ENCODE results near the gene PGAP2.
"Not testable (repeated sequence)": the region's sequence is repeated elsewhere in the genome, so short reads cannot be mapped to it uniquely, and the experiment has no call there.

The PGAP2 gene

DNA sequence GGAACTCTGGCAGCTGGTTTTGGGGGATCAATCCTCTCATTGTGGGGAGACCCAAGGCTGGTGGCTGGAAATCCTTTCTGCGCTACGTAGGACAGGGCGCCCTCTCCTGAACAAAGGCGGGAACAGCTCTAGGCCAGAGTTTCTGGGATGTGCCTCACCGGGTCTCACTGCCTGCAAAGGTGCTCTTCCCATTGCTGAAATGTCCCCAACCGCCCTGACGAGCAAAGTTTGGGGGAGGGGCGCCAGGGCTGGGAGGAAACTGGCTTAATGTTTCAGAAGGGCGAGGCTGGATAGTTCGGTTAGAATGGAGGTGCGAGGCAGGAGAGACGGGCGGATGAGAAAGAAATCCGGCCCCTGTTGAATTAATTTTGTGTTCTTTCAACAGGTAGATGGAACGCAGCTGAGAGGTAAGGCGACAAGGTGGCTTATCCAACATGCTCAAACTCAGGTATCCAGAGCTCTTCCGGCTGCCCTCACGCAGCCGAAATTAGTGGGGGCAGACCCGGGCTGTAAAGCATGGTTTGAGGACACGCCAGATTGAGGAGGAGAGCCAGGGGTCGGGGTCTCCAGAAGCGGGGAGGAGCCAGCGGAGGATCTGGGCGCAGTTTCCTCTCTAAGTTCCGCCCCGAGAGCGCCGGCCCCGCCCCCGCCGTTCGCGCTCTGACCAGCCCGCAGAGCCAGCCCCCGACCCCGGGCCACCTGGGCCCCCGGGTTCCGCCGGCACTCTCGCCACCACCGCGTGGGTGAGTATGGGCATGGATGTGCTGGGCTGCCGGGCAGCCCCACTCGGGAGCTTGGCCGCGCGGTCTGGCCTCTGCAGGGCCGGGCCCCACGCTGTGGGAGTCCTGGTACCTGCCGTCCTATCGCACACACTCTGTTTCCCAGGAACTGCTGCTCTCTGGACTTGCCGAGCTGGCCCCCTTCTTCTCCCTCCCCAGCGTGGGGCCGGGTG lies at the start of gene PGAP2:
PGAP2 (plus strand) TSS at position 652 of the 952 bp plus-strand sequence. CDS start 2,700 bp downstream, outside the sequence.
- peak within 1 kb of the TSS; percentile 83 for H3K27ac Mint-ChIP-seq
- intact Hi-C loops (cut with micrococcal nuclease), result no loop called here
- H3K9me3 Mint-ChIP-seq, result no peaks in the 10 kb centered on the region
- H3K36me3 Mint-ChIP-seq (ENCODE audit: low read depth), result peaks cover 7% of the 10 kb centered on the region
- peaks cover 23% of the 10 kb centered on the region for H3K4me1 Mint-ChIP-seq (ENCODE audit: low read depth)
- H3K27me3 Mint-ChIP-seq, result no peaks in the 10 kb centered on the region
- H3K4me3 Mint-ChIP-seq, result peak within 1 kb of the TSS; percentile 98

DNA sequence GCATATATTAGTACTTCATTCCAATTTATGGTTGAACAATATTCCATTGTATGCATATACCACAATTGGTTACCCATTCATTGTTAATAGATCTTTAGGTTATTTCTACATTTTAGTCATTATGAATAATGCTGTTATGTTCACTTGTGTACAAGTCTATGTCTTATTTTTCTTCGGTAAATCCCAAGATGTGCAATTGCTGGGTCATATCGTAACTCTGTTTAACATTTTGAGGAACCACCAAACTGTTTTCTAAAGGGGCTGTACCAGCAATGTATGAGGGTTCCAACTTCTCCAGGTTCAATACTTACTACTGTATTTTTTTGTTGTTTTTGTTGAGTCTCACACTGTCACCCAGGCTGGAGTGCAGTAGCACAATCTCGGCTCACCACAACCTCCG lies 44.1 kb upstream of the PGAP2 start:
- Mint-ChIP-seq H3K9me3 (no peaks in the 10 kb centered on the region), H3K4me1 (ENCODE audit: low read depth) (no peaks in the 10 kb centered on the region), H3K27ac (no peak overlapping the region), H3K36me3 (ENCODE audit: low read depth) (peaks cover 100% of the 10 kb centered on the region), H3K4me3 (no peak overlapping the region), H3K27me3 (no peaks in the 10 kb centered on the region)
- intact Hi-C loops (cut with micrococcal nuclease), result no loop called here

DNA sequence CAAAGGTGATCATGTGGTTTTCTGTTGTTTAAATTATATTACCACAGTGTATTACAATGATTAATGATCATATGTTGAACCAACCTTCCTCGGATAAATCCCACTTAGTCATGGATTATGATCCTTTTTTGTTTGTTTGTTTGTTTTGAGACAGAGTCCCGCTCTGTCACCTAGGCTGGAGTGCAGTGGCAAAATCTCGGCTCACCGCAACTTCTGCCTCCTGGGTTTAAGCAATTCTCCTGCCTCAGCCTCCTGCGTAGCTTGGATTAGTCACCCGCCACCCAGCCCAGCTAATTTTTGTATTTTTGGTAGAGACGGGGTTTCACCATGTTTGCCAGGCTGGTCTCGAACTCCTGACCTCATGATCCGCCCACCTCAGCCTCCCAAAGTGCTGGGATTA lies 41.5 kb upstream of the PGAP2 start:
- intact Hi-C loops (cut with micrococcal nuclease); H3K4me3 Mint-ChIP-seq; H3K9me3 Mint-ChIP-seq; H3K4me1 Mint-ChIP-seq (ENCODE audit: low read depth); H3K27me3 Mint-ChIP-seq: not testable (repeated sequence)
- Mint-ChIP-seq H3K36me3 (ENCODE audit: low read depth) (peaks cover 100% of the 10 kb centered on the region), H3K27ac (peak overlapping the region; percentile 51)

DNA sequence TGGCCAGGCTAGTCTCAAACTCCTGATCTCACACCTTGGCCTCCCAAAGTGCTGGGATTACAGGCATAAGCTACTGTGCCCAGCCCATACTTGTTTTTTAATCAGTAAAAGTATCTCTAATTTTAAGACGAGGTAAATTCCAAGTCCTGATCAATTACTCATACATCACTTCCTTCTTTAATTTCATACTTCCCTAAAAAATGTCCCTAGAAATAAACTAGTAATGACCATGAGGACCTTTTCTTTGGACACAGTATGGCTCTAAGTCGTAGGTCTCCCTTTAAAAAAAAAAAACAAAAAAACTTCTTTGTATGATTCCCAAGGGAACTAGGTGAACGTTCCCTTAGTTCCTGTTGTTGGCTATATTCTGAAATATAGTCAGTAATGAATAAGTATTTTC lies 40.8 kb upstream of the PGAP2 start:
- Mint-ChIP-seq H3K27me3 (no peaks in the 10 kb centered on the region), H3K4me3 (no peak overlapping the region), H3K36me3 (ENCODE audit: low read depth) (peaks cover 100% of the 10 kb centered on the region), H3K27ac (peak overlapping the region; percentile 51), H3K4me1 (ENCODE audit: low read depth) (no peaks in the 10 kb centered on the region), H3K9me3 (no peaks in the 10 kb centered on the region)
- intact Hi-C loops (cut with micrococcal nuclease), result no loop called here

DNA sequence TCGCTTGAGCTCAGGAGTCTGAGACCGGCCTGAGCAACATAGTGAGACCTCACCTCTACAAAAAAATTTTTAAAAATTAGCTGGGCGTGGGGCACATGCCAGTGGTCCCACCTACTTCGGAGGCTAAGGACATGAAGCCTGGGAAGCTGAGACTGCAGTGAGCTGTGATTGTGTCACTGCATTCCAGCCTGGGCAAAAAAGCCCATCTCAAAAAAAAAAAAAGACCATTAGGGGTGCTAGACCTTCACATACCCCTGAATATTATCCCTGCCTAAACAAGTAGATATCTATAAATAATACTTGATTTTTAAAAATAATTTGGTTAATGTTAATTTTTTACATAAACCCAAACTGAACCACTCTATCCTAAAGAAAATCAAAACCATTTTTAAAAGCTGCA lies 35.2 kb upstream of the PGAP2 start:
- Mint-ChIP-seq H3K4me3 (no peak overlapping the region), H3K36me3 (ENCODE audit: low read depth) (peaks cover 100% of the 10 kb centered on the region), H3K4me1 (ENCODE audit: low read depth) (no peaks in the 10 kb centered on the region), H3K9me3 (no peaks in the 10 kb centered on the region), H3K27ac (no peak overlapping the region), H3K27me3 (no peaks in the 10 kb centered on the region)
- intact Hi-C loops (cut with micrococcal nuclease), result no loop called here

DNA sequence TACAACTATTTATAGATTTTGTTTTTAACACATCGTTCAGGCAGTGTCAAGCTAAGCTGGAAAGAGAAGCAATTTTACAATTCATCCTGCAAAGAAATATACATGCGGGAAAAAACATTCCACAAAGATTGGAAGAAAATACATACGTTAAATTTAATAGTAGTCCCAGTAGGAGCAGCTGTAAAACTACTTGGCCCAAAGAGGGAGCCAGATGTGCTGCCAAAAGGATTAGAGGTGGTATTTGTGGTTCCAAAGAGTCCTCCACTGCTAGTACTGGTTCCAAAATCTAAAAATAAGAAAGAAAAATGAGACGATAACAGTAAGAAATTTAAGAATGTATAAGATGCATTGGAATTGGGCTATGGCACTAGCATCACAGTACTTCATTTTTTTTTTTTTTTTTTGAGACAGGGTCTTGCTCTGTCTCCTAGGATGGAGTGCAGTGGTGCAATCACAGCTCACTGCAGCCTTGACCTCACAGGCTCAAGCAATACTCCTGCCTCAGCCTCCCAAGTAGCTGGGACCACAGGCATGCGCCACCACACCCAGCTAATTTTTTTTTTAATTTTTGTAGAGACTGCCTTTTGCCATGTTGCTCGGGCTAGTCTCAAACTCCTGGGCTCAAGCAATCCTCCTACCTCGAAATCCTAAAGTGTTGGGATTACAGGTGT lies 32.5 kb upstream of the PGAP2 start:
- Mint-ChIP-seq H3K4me3 (no peak overlapping the region), H3K9me3 (no peaks in the 10 kb centered on the region), H3K36me3 (ENCODE audit: low read depth) (peaks cover 100% of the 10 kb centered on the region), H3K27ac (no peak overlapping the region), H3K4me1 (ENCODE audit: low read depth) (no peaks in the 10 kb centered on the region), H3K27me3 (no peaks in the 10 kb centered on the region)
- intact Hi-C loops (cut with micrococcal nuclease), result no loop called here

DNA sequence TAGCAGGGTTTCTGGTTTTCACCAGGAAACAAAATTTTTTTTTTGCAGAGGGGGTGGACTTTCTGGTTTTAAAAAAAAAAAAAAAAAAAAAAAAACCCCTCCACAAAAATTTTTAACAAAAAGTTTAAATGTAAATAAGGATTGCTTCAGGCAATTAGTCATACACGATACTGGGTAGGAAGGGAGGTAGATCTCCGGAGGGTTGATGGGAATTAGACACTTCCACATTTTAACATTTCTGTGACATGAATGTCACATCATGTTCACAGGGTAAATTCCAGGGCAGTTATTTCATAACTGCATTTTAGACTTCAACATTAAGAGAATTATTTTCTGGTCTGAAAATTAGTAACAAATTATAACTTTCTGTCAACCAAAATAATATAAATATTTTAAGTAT lies 26.9 kb upstream of the PGAP2 start:
- Mint-ChIP-seq H3K4me1 (ENCODE audit: low read depth) (peaks cover 28% of the 10 kb centered on the region), H3K36me3 (ENCODE audit: low read depth) (peaks cover 61% of the 10 kb centered on the region), H3K27ac (no peak overlapping the region), H3K27me3 (no peaks in the 10 kb centered on the region), H3K4me3 (no peak overlapping the region), H3K9me3 (no peaks in the 10 kb centered on the region)
- intact Hi-C loops (cut with micrococcal nuclease), result loop anchor here (5.0 kb wide), 1 partner anchor 34 kb away; no protein-coding TSS in a partner anchor

DNA sequence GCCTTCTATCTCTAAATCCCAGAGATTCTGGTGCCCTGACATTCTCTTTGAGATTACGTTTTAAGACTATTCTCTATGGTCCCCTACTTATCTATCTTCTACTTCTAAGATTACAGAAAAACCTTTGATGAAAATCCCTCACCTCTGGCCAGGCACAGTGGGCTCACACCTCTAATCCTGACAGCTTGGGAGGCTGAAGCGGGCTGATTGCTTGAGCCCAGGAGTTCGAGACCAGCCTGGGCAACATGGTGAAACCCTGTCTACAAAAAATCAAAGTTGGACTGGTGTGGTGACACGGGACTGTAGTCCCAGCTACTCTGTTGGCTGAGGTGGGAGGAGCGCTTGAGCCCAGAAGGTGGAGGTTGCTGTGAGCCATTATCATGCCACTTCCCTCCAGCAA lies 25.4 kb upstream of the PGAP2 start:
- Mint-ChIP-seq H3K9me3 (no peaks in the 10 kb centered on the region), H3K27ac (peak overlapping the region; percentile 78), H3K4me1 (ENCODE audit: low read depth) (peaks cover 42% of the 10 kb centered on the region), H3K4me3 (peak overlapping the region; percentile 39), H3K36me3 (ENCODE audit: low read depth) (peaks cover 53% of the 10 kb centered on the region), H3K27me3 (no peaks in the 10 kb centered on the region)
- intact Hi-C loops (cut with micrococcal nuclease), result loop anchor here (5.0 kb wide), 1 partner anchor 36 kb away; no protein-coding TSS in a partner anchor

DNA sequence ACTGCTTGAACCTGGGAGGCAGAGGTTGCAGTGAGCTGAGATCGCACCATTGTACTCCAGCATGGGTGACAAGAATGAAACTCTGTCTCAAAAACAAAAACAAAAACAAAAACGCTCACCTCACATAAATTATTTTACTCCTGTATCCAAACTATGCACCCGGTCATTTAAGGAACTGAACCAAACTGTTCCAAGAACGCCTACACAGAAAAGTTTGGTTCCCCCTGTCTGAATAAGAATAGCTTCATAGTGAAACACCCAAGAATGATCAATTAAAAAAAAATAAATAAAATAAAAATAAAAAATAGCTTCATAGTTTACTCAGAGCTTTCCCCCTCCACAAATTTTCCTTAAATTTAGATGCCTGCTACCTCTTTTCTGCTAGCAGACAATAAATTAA lies 24.7 kb upstream of the PGAP2 start:
- Mint-ChIP-seq H3K27me3 (no peaks in the 10 kb centered on the region), H3K4me1 (ENCODE audit: low read depth) (peaks cover 46% of the 10 kb centered on the region), H3K9me3 (no peaks in the 10 kb centered on the region), H3K4me3 (peak overlapping the region; percentile 30), H3K36me3 (ENCODE audit: low read depth) (peaks cover 47% of the 10 kb centered on the region), H3K27ac (peak overlapping the region; percentile 78)
- intact Hi-C loops (cut with micrococcal nuclease), result loop anchor here (5.0 kb wide), 1 partner anchor 36 kb away; no protein-coding TSS in a partner anchor

DNA sequence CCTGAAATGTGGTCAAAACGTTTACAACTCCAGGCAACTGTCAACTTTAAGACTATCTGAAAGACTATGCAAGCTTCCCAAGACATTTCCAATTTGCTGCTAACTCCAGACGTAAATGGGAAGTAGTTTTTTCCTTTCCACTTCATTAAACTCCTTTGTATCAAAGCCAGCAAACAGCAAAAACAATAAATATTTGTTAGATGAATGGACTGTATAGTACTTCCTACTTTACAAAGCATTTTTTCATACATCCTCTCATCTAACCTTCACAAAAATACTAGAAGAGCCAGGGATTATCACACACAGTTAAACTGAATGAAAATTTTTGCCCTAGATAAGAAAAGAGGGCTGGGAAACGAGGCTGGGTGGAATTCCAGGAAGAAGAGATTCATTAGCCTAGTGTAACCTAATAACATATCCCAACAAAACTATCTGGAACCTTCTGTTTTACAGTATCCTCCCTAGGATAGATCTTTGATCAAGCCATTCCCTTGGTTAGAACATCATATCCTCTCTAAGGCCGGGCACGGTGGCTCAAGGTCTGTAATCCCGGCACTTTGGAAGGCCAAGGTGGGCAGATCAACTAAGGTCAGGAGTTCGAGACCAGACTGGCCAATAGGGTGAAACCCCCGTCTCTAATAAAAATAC lies 21.5 kb upstream of the PGAP2 start:
- H3K9me3 Mint-ChIP-seq, result no peaks in the 10 kb centered on the region
- intact Hi-C loops (cut with micrococcal nuclease), result no loop called here
- no peak overlapping the region for H3K4me3 Mint-ChIP-seq
- peaks cover 43% of the 10 kb centered on the region for H3K36me3 Mint-ChIP-seq (ENCODE audit: low read depth)
- peak overlapping the region; percentile 76 for H3K27ac Mint-ChIP-seq
- no peaks in the 10 kb centered on the region for H3K27me3 Mint-ChIP-seq
- H3K4me1 Mint-ChIP-seq (ENCODE audit: low read depth), result peaks cover 64% of the 10 kb centered on the region

DNA sequence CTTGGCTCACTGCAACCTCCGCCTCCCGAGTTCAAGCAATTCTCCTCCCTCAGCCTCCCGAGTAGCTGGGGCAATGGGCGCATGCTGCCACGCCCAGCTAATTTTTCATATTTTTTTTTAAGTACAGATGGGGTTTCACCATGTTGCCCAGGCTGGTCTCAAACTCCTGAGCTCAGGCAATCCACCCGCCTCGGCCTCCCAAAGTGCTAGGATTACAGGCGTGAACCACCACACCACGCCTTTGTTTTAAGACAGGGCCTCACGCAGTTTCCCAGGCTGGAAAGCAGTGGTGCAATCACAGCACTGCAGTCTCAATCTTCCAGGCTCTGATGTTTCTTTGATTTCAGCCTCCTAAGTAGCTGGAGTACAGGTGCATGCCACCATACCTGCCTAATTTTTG lies 14.0 kb upstream of the PGAP2 start:
- H3K4me3 Mint-ChIP-seq; H3K27me3 Mint-ChIP-seq; H3K9me3 Mint-ChIP-seq; intact Hi-C loops (cut with micrococcal nuclease): not testable (repeated sequence)
- peak overlapping the region; percentile 60 for H3K27ac Mint-ChIP-seq
- peaks cover 63% of the 10 kb centered on the region for H3K36me3 Mint-ChIP-seq (ENCODE audit: low read depth)
- H3K4me1 Mint-ChIP-seq (ENCODE audit: low read depth), result peaks cover 39% of the 10 kb centered on the region

DNA sequence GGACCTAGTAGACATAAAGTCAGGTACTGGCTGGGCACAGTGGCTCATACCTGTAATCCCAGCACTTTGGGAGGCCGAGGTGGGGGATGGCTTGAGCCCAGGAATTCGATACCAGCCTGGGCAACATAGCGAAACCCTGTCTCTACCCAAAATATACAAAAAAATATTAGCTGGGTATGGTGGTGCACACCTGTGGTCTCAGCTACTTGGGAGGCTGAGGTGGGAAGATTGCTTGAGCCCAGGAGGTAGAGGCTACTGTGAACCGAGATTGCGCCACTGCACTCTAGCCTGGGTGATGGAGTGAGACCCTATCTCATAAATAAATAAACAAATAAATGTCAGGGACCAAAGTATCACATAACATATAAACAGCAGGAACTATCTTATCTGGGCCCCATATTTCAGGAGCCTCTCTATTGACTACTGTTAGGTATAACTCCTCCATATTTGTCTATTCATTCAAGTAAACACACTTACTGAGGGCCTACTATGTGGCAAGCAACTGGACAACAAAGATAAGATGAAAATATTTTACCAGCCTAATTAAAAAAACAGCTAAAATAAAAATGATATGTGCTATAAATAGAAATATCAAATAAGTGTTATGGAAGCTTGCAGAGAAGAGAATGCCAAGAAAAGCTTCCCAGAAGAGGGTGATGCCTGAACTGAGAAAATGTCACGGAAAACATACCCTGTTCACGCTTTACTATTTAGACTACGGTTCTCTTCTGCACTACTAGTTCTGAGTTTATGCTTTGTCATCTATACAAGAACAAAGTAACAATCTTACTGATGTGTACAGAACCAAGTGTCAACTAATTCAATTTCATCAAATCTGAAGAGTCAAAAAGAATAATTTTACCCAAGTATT lies 13.0 kb upstream of the PGAP2 start:
- Mint-ChIP-seq H3K27ac (peak overlapping the region; percentile 98), H3K36me3 (ENCODE audit: low read depth) (peaks cover 56% of the 10 kb centered on the region), H3K4me1 (ENCODE audit: low read depth) (peaks cover 30% of the 10 kb centered on the region), H3K9me3 (no peaks in the 10 kb centered on the region), H3K27me3 (no peaks in the 10 kb centered on the region), H3K4me3 (peak overlapping the region; percentile 93)
- intact Hi-C loops (cut with micrococcal nuclease), result no loop called here

DNA sequence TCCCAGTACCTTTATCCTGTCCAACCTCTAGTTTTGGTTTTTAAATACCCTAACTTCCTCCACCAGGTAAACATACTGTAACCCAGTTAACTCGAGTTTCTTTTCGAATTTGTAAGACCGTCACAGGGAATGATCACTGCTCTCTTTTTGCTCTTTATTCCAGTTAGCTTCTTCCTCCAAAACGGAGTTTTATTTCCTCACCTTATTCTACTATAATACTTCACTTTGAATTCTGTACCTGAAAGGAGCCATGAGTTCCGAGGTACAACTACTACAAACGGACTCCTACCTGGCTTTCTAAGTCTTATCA lies 12.4 kb upstream of the PGAP2 start:
- Mint-ChIP-seq H3K4me1 (ENCODE audit: low read depth) (peaks cover 27% of the 10 kb centered on the region), H3K27ac (peak overlapping the region; percentile 98), H3K36me3 (ENCODE audit: low read depth) (peaks cover 50% of the 10 kb centered on the region), H3K27me3 (no peaks in the 10 kb centered on the region), H3K9me3 (no peaks in the 10 kb centered on the region), H3K4me3 (peak overlapping the region; percentile 93)
- intact Hi-C loops (cut with micrococcal nuclease), result no loop called here

Data from dendritic cell treated with granulocyte-macrophage colony-stimulating factor and Interleukin-4, amounts not matched to agents 40 ng/mL and 50 ng/mL, for 4 days (primary cell).